ENCODE measurements around the gene PARD6A.

PARD6A gene

GRCh38 chr16:67660564-67661028 is at the start of gene PARD6A:
Gene PARD6A (plus strand): TSS chr16:67660960. CDS start chr16:67661039, 79 bp downstream.
- DNase-seq = peak; percentile 97
- ATAC-seq = peak; percentile 87

- ATAC-seq (peak; percentile 32), DNase-seq (peak; percentile 10)
These were observed 47.0 kb upstream of the PARD6A start for GRCh38 chr16:67613808-67614207.

GRCh38 chr16:67628216-67628615 is 32.5 kb upstream of the PARD6A start:
- ATAC-seq (no peak), DNase-seq (no peak)

GRCh38 chr16:67632415-67633172 is 28.2 kb upstream of the PARD6A start:
- ATAC-seq (no peak), DNase-seq (no peak)

- DNase-seq (no peak), ATAC-seq (no peak)
These were observed 24.0 kb upstream of the PARD6A start for GRCh38 chr16:67636713-67637112.

GRCh38 chr16:67637625-67638024 is 23.1 kb upstream of the PARD6A start:
- ATAC-seq = no peak
- no peak for DNase-seq

- DNase-seq (no peak), ATAC-seq (no peak)
These were observed 18.7 kb upstream of the PARD6A start for GRCh38 chr16:67641779-67642708.

GRCh38 chr16:67644038-67644437 is 16.7 kb upstream of the PARD6A start:
- ATAC-seq (no peak), DNase-seq (no peak)

- no peak for DNase-seq
- ATAC-seq = no peak
These were observed 15.2 kb upstream of the PARD6A start for GRCh38 chr16:67645397-67646121.

GRCh38 chr16:67647111-67647651 is 13.6 kb upstream of the PARD6A start:
- DNase-seq (no peak), ATAC-seq (no peak)

GRCh38 chr16:67647681-67648080 is 13.1 kb upstream of the PARD6A start:
- DNase-seq = no peak

GRCh38 chr16:67648088-67648763 is 12.5 kb upstream of the PARD6A start:
- DNase-seq = no peak
- no peak for ATAC-seq

More at GRCh38 chr16:67647681-67648080, 13.1 kb upstream of the PARD6A start:
- no peak for ATAC-seq

GRCh38 chr16:67648764-67649407 is 11.9 kb upstream of the PARD6A start:
- ATAC-seq (no peak), DNase-seq (no peak)

- ATAC-seq (no peak), DNase-seq (no peak)
These were observed 11.2 kb upstream of the PARD6A start for GRCh38 chr16:67649494-67649931.

GRCh38 chr16:67650023-67650422 is 10.7 kb upstream of the PARD6A start:
- ATAC-seq = no peak
- no peak for DNase-seq

- DNase-seq = no peak
- ATAC-seq = no peak
These were observed 9.7 kb upstream of the PARD6A start for GRCh38 chr16:67651039-67651438.

GRCh38 chr16:67651847-67652246 is 8.9 kb upstream of the PARD6A start:
- DNase-seq (no peak), ATAC-seq (no peak)

GRCh38 chr16:67652578-67653127 is 8.1 kb upstream of the PARD6A start:
- ATAC-seq = no peak
- no peak for DNase-seq

- ATAC-seq = no peak
- DNase-seq = no peak
These were observed 7.5 kb upstream of the PARD6A start for GRCh38 chr16:67653128-67653788.

Measured in stimulated activated naive CD8-positive, alpha-beta T cell treated with anti-CD3 and anti-CD28 coated beads, Interleukin-15, Interleukin-2, amounts not matched to agents 100 U/mL and 50 U/mL, for 24 hours (primary cell).